Panc1 (cell line): ENCODE data around the gene LOXL4. TPM values are rescaled to one million over a fixed set of nuclear protein-coding genes. Genes with fewer than 3 reads are reported as not detected.

ENCODE experiments used
- ATAC-seq: fragments of 200-7000 bp; cut with Tn5 transposase; 2 replicates; pipeline ENCODE4 v1.9.1; 2020; ENCODE audit warnings: mild to moderate bottlenecking, moderate library complexity
- BruUV-seq: library from RNA; stranded (reverse); fragments of 400-500 nt; replicated peaks from 2 replicates; lab custom pipeline; 2021; lab: Mats Ljungman, UMichigan
- CTCF ChIA-PET: fragments of 300-600 bp; sonication (Branson Sonifier 250); formaldehyde crosslinking; loops from one replicate; lab custom pipeline; 2022; ENCODE audit warnings: antibody characterized with exemption; lab: Charles Lee
- POLR2A ChIA-PET: fragments of 300-600 bp; sonication (Branson Sonifier 250); formaldehyde crosslinking; loops from one replicate; lab custom pipeline; 2022; ENCODE audit warnings: antibody characterized with exemption; lab: Charles Lee
- DNase-seq: peaks from one replicate; pipeline ENCODE4 v3.0.0-alpha.2; 2010; ENCODE audit warnings: low read depth, low spot score
- H3K27ac ChIP-seq: 2 replicates; pipeline ENCODE4 v1.5.1; 2011; ENCODE audit warnings: mild to moderate bottlenecking, low read length, inconsistent platforms
- H3K27me3 ChIP-seq: fragments of 200-500 bp; sonication (Bioruptor generic); 2 replicates; pipeline ENCODE4 v1.6.0; 2014; ENCODE audit warnings: low read length, inconsistent platforms; ENCODE audit not compliant: control insufficient read depth, insufficient read depth
- H3K36me3 ChIP-seq: fragments of 200-500 bp; sonication (Bioruptor generic); 2 replicates; pipeline ENCODE4 v1.5.1; 2014; ENCODE audit warnings: inconsistent platforms, mild to moderate bottlenecking, low read length, moderate library complexity; ENCODE audit not compliant: control insufficient read depth, insufficient read depth
- H3K4me1 ChIP-seq: 2 replicates; pipeline ENCODE4 v1.5.1; 2011; ENCODE audit warnings: inconsistent platforms, mild to moderate bottlenecking, low read length, moderate library complexity; ENCODE audit not compliant: control insufficient read depth, insufficient read depth
- H3K4me3 ChIP-seq, 2 experiments: 2 replicates each; pipeline ENCODE4 v1.5.1; 2011 to 2012; ENCODE audit warnings: low read depth in 2 of 2, low read length in 2 of 2, mild to moderate bottlenecking in 2 of 2, inconsistent platforms in 1 of 2, moderate library complexity in 1 of 2
- H3K9me3 ChIP-seq: fragments of 200-500 bp; sonication (Bioruptor generic); 2 replicates; pipeline ENCODE4 v1.5.1; 2014; ENCODE audit warnings: low read depth, mild to moderate bottlenecking, inconsistent platforms, low read length, moderate library complexity; ENCODE audit not compliant: control insufficient read depth, insufficient read depth
- POLR2AphosphoS5 ChIP-seq: IDR thresholded peaks from 2 replicates; pipeline ENCODE4 v1.6.1; 2012; ENCODE audit warnings: mild to moderate bottlenecking, low read depth, low read length, moderate library complexity
- SIN3A ChIP-seq: IDR thresholded peaks from 2 replicates; pipeline ENCODE4 v1.6.1; 2012; ENCODE audit warnings: low read depth, mild to moderate bottlenecking, low read length, moderate library complexity, borderline replicate concordance; ENCODE audit not compliant: insufficient read depth
- TCF7L2 ChIP-seq: IDR thresholded peaks from 2 replicates; pipeline ENCODE4 v1.6.1; 2011; ENCODE audit warnings: mild to moderate bottlenecking, low read depth, low read length, inconsistent platforms
- in situ Hi-C: cut with HindIII; loops from 2 replicates; pipeline ENCODE4 v1.10.0; 2016; ENCODE audit warnings: low sequenced_read_pairs, low pct_unique_long_range_greater_than_20kb
- intact Hi-C: fragments of 100-400 bp; cut with micrococcal nuclease; formaldehyde crosslinking; loops from one replicate; pipeline ENCODE4 v1.10.0; 2022; ENCODE audit not compliant: unreplicated experiment
- total RNA-seq: library from RNA; stranded (reverse); gene quantifications from one replicate; pipeline ENCODE4 v1.2.1, GENCODE V29; 2021; ENCODE audit not compliant: unreplicated experiment
- TF ChIP-seq, protein P1 (sequence below): fragments of 450-650 bp; IDR thresholded peaks from 2 replicates; pipeline ENCODE4 v1.5.1; 2017; ENCODE audit warnings: mild to moderate bottlenecking
- TF ChIP-seq, protein P2 (sequence below), 2 experiments: IDR thresholded peaks; 2 replicates each; pipeline ENCODE4 v1.6.1; 2011 to 2012; ENCODE audit warnings: low read depth in 2 of 2, control low read depth in 1 of 2, low read length in 1 of 2, mild to moderate bottlenecking in 1 of 2, moderate library complexity in 1 of 2; ENCODE audit not compliant: insufficient read depth in 1 of 2

LOXL4 gene
- total RNA-seq, 1 experiment from 2014 or later: 17.7 TPM

DNA sequence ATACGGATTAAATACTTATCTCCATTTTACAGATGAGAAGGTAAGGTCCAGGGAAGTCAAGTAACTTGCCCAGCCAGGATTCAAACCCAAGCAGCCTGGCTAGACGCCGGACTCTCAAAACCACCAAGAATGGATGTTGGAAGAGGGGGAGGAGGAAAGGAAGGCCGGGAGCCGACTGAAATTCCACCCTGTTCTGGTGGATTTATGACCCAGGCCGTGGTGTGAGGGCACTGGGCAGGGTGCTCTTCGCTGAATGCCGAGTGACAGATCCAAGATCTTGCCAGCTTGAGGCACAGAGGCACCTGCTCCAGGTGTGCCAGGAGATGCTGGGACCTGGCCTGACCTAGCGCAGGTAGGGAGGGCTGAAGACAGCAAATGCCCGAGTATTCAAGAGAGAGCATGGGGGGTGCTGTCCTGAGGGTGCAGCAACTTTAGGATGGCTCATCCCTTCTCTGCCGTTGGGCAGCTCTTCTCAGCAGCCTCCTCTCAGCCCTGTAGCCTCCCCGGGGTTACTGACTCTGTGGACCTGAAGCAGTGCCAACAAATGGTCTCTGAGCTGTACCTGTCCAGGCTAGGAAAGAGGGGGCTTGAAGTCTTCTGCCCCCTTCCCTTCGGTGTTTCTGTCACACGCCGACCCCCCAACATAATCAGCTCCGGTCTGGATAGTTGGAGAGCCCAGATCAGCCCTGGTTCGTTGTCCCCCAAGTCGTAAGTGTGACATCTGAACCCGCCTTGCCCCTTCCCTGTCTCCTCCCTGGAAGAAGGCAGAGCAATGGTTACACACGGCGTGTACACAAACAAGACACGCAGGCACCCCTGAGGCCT lies 713 bp downstream of the LOXL4 start:
- no peaks in the 10 kb centered on the region for H3K27me3 ChIP-seq
- DNase-seq: no peak
- BruUV-seq: no TSS peak
- peak overlapping the region; percentile 73 for H3K27ac ChIP-seq
- no peaks in the 10 kb centered on the region for H3K36me3 ChIP-seq
- H3K9me3 ChIP-seq: no peaks in the 10 kb centered on the region
- in situ Hi-C loops (no loop called here), intact Hi-C loops (loop anchor here (10.0 kb wide), 1 partner anchor 128 kb away; no protein-coding TSS in a partner anchor)
- ATAC-seq: peak; percentile 42
- H3K4me3 ChIP-seq: peak overlapping the region; percentile 40 to 53
- peaks cover 47% of the 10 kb centered on the region for H3K4me1 ChIP-seq
- CTCF ChIA-PET: interaction anchor here (0.5 to 2.4 kb wide), 3 partner anchors 42 to 1159 kb away, joined by 3 to 12 read pairs (median 4); no protein-coding TSS in a partner anchor
- TF ChIP-seq, protein P1, sequence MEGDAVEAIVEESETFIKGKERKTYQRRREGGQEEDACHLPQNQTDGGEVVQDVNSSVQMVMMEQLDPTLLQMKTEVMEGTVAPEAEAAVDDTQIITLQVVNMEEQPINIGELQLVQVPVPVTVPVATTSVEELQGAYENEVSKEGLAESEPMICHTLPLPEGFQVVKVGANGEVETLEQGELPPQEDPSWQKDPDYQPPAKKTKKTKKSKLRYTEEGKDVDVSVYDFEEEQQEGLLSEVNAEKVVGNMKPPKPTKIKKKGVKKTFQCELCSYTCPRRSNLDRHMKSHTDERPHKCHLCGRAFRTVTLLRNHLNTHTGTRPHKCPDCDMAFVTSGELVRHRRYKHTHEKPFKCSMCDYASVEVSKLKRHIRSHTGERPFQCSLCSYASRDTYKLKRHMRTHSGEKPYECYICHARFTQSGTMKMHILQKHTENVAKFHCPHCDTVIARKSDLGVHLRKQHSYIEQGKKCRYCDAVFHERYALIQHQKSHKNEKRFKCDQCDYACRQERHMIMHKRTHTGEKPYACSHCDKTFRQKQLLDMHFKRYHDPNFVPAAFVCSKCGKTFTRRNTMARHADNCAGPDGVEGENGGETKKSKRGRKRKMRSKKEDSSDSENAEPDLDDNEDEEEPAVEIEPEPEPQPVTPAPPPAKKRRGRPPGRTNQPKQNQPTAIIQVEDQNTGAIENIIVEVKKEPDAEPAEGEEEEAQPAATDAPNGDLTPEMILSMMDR: no peak
- TF ChIP-seq POLR2AphosphoS5: no peak
- TF ChIP-seq SIN3A: no peak
- TF ChIP-seq TCF7L2: no peak
- TF ChIP-seq, protein P2, sequence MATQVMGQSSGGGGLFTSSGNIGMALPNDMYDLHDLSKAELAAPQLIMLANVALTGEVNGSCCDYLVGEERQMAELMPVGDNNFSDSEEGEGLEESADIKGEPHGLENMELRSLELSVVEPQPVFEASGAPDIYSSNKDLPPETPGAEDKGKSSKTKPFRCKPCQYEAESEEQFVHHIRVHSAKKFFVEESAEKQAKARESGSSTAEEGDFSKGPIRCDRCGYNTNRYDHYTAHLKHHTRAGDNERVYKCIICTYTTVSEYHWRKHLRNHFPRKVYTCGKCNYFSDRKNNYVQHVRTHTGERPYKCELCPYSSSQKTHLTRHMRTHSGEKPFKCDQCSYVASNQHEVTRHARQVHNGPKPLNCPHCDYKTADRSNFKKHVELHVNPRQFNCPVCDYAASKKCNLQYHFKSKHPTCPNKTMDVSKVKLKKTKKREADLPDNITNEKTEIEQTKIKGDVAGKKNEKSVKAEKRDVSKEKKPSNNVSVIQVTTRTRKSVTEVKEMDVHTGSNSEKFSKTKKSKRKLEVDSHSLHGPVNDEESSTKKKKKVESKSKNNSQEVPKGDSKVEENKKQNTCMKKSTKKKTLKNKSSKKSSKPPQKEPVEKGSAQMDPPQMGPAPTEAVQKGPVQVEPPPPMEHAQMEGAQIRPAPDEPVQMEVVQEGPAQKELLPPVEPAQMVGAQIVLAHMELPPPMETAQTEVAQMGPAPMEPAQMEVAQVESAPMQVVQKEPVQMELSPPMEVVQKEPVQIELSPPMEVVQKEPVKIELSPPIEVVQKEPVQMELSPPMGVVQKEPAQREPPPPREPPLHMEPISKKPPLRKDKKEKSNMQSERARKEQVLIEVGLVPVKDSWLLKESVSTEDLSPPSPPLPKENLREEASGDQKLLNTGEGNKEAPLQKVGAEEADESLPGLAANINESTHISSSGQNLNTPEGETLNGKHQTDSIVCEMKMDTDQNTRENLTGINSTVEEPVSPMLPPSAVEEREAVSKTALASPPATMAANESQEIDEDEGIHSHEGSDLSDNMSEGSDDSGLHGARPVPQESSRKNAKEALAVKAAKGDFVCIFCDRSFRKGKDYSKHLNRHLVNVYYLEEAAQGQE (IDR thresholded peaks at IDR 0.05; ENCODE audit: insufficient read depth in 1 of 2, low read depth in 2 of 2, low read length in 1 of 2): no peak
- POLR2A ChIA-PET: interaction anchor here (1.2 kb wide), 1 partner anchor 42 kb away, joined by 3 read pairs; no protein-coding TSS in a partner anchor

DNA sequence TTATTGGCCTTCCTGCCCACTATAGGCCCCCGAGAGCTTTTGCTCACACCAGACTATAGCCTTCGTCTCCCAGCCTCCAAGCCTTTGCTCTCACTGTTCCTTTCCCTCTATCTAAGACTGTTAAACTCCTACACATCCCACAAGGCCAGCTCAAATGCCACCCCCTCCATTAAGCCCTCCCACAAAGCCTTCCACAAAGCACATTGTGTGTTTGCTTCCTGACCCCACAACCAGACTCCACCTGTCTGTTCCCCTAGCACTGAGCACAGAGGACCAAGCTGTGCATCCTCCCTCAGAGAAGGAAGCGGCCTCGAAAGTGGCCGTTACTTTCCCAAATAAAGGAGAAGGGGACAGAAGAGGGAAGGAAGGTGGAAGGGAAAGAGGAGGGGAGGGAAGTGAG lies 1.3 kb downstream of the LOXL4 start:
- CTCF ChIA-PET: interaction anchor here (2.4 kb wide), 1 partner anchor 43 kb away, joined by 12 read pairs; no protein-coding TSS in a partner anchor
- Histone ChIP-seq H3K4me1 (peaks cover 47% of the 10 kb centered on the region), H3K27ac (no peak overlapping the region; the same call in none of the 2 replicates), H3K27me3 (no peaks in the 10 kb centered on the region), H3K9me3 (no peaks in the 10 kb centered on the region), H3K4me3 (peak overlapping the region in 1 of 2 experiments; percentile 53; a peak in 1 of 4 replicates), H3K36me3 (no peaks in the 10 kb centered on the region)
- no peak for DNase-seq
- POLR2A ChIA-PET: interaction anchor here (1.2 kb wide), 1 partner anchor 43 kb away, joined by 3 read pairs; no protein-coding TSS in a partner anchor
- intact Hi-C loops (loop anchor here (10.0 kb wide), 1 partner anchor 128 kb away; no protein-coding TSS in a partner anchor), in situ Hi-C loops (no loop called here)
- no TSS peak for BruUV-seq
- TF ChIP-seq POLR2AphosphoS5 (no peak), TCF7L2 (no peak)
- ATAC-seq: no peak
